DMS 273 (cell line): Measurements from ENCODE around the gene RTP2.

Source experiments
- DNase-seq: peaks from one replicate; lab custom pipeline; 2025; ENCODE audit not compliant: unreplicated experiment; lab: John Stamatoyannopoulos, UW

RTP2 gene, protein sequence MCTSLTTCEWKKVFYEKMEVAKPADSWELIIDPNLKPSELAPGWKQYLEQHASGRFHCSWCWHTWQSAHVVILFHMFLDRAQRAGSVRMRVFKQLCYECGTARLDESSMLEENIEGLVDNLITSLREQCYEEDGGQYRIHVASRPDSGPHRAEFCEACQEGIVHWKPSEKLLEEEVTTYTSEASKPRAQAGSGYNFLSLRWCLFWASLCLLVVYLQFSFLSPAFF

DNA sequence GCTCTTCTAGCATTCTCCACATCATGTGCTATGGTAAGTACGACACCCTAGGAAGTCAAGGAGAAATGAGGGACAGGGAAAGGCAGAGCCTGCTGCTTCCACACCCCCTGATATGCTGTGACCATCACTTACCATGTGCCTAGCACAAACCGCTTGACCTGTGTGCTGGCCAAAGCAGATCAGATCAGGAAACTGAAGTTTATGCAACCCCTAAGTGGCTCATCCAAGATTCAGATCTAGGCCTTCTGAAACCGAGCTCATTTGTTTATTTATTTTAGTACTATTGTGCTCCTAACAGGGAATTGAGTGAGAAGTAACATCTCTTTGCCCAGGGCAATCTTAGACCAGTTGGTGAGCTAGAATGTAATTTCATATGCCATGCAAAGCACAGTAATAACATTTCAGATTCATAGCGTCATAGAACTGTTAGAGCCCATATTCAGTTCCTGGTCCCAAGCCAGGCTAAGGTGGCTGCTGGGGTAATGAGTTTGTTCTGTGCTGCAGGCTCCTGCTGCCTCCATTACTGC, at the start of gene RTP2:
RTP2 (minus strand) TSS at position 51 of the 527 bp plus-strand sequence. CDS start 429 bp downstream, outside the sequence.
- no peak for DNase-seq

DNA sequence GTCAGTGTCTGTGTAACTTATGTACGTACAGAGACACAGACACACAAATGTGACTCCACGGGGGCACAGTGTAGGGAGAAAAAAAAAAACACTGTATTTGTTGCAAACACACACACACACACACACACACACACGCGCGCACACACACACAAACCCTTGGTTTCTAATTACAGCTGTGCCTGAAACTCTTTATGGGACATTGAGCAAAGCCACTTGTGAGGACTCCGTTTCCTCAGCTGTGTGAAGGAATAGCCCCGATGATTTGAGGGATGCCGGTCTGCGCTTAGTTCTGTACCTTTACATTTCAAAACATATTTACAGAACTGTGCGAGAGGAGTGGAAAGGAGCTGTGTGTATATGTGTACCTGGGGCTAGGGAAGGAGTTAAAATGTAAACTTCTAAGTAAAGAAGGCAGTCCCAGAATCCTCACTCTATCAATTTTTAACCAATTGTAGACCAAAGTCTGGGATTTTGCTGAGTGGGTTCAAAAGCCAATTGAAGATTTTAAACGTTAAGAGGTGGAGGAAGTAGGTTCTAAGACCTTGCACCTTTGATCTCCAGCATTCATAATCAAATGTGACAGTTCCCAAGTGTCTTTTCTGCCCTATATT, 48.3 kb upstream of the RTP2 start:
- DNase-seq, result no peak

DNA sequence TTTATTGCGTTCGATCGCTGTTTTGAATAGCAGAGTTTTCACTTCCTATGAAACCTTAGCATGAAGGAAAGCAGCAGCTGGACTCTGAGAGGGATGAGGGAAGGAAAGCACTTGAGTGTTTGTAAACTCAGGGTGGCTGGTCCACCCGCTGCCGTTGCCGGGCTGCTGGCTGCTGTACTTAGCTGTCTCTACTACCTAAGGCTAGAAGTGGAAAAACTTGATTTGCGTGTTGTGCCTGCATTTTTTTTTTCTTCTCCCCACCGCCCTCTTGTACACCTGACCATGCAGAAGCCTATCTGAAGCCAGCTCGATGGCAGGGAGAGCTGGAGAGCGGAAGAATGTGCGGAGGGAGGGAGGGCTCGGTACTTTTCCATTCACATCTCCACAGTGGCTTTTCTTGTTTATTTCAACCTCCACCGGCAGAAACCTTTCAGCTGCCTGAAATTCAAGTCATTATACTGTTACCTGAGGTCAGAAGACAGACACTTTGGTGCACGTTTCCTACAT, 47.7 kb upstream of the RTP2 start:
- DNase-seq, result no peak

- peak; percentile 97 for DNase-seq
Measured at GRCh38 chr3:187748050-187748481, 45.7 kb upstream of the RTP2 start.

- DNase-seq, result no peak
Measured at GRCh38 chr3:187747506-187747905, 45.1 kb upstream of the RTP2 start.

- DNase-seq, result peak; percentile 10
Measured at GRCh38 chr3:187746442-187747281, 44.3 kb upstream of the RTP2 start.

DNA sequence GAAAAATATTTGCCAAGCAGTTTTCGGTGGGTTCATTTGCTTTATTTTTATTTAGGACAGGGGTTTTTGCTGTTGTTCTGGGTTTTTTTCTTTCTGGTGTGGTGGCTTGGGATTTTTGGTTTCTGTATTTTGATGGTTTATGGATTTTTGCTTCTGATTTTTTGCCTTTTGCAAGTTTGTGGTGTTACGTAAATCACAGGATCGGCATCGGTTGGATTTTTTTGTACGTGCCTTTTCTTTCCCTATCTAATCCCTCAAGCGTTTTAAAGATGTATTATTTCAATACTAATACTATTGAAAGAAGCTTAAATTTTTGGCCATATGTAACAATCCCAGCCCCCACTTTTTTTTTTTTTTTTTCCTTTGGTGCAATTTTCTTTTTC, 43.7 kb upstream of the RTP2 start:
- no peak for DNase-seq

- peak; percentile 98 for DNase-seq
Measured at GRCh38 chr3:187745201-187746058, 43.1 kb upstream of the RTP2 start, which contains the start of gene BCL6. Gene BCL6 (minus strand): TSS chr3:187745468. CDS start chr3:187733693, 11,775 bp downstream.

- peak; percentile 76 for DNase-seq
Measured at GRCh38 chr3:187744169-187745151, 42.1 kb upstream of the RTP2 start.

DNA sequence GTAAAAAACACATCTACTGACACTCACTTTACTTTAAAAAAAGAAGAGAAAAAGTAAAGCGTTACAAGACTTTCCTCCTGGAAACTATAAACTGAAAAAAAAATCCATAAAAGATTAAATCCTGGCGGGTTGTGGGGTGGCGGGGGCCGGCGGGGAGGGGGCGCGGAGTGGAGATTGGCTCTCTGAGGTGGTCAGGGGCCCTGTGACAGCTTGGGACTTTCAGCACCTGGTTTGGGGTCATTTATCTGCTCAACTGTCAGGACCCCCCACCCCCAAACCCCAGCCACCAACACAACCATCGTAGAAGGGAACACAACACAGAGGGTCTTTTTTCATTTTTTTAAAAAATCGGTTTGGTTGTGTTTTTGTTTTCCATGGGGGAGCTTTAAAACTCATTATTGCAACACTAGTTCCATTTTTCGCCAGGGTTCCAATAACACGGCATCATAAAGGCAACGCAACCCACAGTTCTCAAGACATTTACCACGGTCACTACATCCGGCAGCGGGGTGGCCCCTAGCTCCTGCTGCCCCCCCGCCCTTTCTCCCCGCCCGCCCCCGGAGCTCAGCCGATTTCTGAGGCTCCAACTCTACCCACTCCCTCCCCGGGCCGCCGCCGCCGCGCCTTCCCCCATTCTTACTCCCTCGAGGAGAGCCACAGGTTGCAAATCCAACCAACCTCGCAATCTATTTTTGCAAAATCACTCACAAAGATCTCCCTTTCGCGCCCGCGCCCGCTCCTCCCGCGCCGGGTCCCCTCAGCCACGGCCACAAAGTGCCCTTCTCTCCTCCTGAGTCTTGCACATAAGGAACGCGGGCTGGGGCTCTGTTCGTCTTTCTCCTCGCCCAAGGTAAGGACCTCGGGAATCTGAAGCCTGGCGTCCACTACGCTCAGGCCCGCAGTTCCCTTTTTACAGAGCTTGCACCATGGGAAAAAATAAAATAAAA, 41.1 kb upstream of the RTP2 start:
- DNase-seq, result peak; percentile 66

DNA sequence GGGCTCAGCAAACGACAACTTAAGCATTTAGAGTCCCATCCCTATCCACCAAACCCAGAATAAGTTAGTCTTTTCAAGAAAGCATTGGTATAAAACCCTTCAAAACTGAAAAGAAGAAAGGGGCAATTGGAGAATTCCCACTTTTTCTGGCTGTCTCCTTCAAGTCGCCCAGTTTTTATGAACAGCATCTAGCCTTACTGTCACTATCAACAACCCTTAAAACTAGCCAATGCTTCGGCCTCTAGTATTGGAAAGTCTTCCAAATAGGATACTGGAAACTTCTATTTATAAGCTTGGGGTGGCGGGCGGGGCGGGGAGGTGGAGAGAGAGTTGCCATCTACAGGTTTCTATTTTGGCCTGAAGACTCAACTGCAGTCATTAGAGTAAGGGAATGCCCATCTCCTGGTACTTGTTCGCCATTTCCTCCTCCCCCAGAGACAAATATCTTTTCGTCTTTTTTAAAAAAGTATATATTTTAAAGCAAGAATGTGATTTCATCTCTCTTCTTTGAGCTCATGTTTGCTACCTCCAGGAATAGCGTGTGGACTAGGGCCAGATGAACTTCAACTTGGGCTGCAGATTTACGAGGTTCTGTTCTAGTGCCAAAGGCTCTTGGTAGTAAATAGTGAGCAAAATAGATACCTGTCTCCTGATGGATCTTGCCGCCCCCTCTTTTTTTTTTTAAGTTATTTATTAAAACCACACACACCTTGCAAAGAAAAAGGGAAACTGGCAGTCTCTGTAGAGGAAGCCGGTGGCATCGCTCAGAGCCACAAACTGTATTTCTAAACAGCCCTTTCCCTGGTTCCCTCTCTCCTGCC, 40.2 kb upstream of the RTP2 start:
- peak; percentile 30 for DNase-seq

- peak; percentile 90 for DNase-seq
Measured at GRCh38 chr3:187741403-187742350, 39.3 kb upstream of the RTP2 start.

- peak; percentile 84 for DNase-seq
Measured at GRCh38 chr3:187740421-187741399, 38.4 kb upstream of the RTP2 start.

DNA sequence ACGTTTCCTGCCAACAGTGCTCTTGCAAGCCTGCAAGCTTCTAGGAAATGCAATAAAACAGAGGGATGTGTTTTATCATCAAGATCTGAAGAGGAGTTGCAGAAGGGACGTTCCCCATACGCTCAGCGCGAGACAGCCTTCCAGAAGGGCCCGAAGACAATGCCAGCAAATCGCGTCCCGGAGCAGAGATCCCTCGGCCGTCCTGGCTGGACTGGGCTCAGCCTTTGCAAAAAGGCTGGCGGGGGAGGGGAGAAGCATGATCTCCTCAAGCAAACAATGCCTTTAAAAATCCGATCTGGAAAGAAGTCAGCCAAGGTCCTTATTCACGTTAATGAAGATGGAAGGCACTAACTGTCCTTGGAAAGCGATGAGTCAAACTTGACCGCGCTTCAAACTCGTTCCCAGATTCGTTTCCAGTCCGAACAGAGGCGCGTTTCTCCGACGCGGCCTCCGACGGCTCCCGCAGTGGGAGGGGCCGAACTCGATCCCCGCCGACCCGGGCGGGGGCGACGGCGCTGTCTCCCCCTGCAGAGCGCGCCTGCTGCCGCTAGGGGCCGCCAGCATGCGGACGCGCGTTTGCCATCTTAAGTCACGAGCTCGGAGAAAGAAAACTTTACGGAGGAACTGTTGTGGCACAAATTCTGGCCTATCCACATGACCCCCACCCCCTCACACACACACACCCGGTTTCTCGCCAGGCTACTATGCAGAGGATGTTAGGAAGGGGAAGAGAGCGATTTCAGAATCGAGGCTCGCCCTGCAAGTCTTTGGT, 37.4 kb upstream of the RTP2 start:
- DNase-seq, result peak; percentile 95
